IPS DF 19.7 (cell line): ENCODE results near the gene CDCA3.

Source experiments
- DNase-seq: peaks from one replicate; pipeline ENCODE4 v3.0.0-alpha.2; 2013; ENCODE audit warnings: low read depth, low spot score

CDCA3 gene

GRCh38 chr12:6820166-6820565, 30.9 kb downstream of the CDCA3 start:
- DNase-seq, result no peak

DNA sequence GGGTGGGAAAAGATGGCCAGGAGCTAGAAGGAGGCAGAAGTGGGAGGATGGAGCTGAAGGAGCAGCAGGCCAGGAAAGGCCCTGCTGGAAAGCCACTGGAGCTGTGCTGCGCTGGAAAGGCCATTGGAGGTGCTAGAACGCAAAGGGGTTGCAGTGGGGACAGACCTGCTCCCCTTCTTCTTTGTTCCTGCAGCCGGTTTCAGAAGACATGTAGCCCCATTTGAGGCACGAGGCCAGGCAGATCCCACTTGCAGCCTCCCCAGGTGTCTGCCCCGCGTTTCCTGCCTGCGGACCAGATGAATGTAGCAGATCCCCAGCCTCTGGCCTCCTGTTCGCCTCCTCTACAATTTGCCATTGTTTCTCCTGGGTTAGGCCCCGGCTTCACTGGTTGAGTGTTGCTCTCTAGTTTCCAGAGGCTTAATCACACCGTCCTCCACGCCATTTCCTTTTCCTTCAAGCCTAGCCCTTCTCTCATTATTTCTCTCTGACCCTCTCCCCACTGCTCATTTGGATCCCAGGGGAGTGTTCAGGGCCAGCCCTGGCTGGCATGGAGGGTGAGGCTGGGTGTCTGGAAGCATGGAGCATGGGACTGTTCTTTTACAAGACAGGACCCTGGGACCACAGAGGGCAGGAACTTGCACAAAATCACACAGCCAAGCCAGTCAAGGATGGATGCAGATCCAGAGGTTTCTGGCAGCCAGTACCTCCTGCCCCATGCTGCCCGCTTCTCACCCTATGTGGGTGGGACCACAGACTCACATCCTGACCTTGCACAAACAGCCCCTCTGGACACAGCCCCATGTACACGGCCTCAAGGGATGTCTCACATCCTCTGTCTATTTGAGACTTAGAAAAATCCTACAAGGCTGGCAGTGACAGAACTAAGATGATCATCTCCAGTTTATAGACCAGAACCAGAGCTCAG, 31.7 kb downstream of the CDCA3 start:
- no peak for DNase-seq

- no peak for DNase-seq
Measured at GRCh38 chr12:6818645-6819044, 32.4 kb downstream of the CDCA3 start.

DNA sequence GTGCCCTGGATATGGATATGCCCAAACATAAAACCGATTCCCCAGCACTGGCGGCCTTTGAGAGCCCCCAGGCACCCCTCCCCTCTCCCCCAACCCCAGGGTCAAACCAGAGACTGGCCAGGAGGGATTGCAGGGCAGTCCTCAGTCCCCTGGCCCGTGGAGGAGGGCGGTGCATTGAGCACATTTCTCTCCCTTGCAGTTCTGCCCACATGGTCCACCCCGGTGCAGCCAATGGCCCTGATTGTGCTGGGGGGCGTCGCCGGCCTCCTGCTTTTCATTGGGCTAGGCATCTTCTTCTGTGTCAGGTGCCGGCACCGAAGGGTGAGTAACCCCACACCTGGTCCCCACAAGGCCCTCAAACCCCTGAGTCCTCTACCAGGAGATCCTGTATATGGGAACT, 32.9 kb downstream of the CDCA3 start:
- DNase-seq, result no peak

- no peak for DNase-seq
Measured at GRCh38 chr12:6817662-6818157, 33.4 kb downstream of the CDCA3 start.

- DNase-seq, result no peak
Measured at GRCh38 chr12:6817098-6817497, 34.0 kb downstream of the CDCA3 start.

DNA sequence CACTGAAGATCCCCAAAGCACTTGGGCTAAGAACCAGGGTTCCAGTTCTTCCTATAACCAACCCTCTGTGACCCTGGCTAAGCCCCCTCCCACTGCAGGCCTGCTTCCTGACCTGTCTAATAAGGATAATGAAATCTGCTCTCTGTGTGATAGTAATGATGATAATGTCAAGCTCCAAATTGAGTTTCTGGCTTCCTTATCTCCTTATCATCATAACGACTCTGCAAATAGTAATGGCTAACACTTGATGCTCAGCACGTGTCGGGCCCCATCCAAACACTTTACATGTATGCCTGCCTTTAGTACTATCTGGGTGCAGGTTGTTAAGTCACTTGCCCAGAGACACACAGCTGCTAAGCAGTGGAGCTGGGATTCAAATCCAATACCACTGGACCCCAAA, 34.5 kb downstream of the CDCA3 start:
- DNase-seq, result no peak

GRCh38 chr12:6813363-6813762, 37.7 kb downstream of the CDCA3 start:
- DNase-seq, result no peak

DNA sequence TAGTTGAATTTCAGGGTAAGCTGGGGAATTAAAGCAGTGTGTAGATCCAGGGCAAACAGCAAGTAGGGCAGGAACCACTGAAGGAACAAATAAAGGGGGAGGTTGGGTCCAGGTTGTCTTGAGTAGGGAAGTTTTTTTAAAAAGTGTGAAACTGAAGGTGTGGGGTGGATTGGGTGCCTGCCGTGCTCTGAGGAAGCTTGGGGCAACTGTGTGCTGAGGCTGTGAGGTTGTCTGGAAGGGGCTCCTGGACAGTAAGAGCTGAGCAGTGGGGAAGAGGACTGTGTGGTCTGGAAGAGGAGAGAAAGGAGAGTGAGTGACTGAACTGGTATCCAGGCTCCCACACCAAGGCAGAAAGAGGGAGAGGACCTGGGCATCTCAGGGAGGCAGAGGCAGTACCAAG, 40.3 kb downstream of the CDCA3 start:
- DNase-seq, result no peak

DNA sequence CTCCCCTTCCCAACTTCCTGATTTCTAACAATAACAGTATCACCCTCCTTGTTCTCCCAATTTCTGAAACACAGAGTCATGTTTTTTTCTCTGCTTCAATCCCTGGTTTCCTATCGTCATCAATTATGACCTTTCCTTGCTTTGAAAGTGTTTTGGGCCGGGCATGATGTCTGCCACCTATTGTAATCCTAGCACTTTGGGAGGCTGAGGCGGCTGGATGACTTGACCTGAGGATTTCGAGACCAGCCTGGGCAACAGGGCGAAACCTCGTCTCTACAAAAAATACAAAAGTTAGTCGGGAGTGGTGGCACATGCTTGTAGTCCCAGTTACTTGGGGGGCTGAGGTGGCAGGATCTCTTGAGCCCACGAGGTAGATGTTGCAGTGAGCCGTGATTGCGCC, 42.0 kb downstream of the CDCA3 start:
- no peak for DNase-seq

DNA sequence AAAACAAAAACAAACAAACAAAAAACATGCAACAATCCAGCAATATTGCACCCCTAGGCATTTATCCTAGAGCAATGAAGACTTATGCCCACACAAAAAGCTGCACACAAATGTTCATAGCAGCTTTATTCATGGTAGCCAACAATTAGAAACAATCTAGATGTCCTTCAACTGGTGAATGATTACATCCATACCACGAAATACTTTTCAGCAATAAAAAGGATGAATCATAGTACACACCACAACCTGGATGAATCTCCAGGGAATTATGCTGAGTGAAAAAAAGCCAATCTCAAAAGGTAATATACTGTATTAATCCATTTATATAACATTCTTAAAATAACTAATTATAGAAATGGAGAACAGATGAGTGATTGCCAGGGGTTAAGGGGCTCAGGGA, 43.9 kb downstream of the CDCA3 start:
- no peak for DNase-seq

GRCh38 chr12:6799147-6799546, 51.9 kb downstream of the CDCA3 start:
- no peak for DNase-seq
